ENCODE measurements around the gene CEACAM1. TPM values are rescaled to one million over a fixed set of nuclear protein-coding genes. Genes with fewer than 3 reads are reported as not detected.

Gene CEACAM1
- total RNA-seq, 1 experiment from 2014 or later, result 2.0 TPM

- Mint-ChIP-seq H3K9me3 (no peaks in the 10 kb centered on the region), H3K4me1 (peaks cover 22% of the 10 kb centered on the region), H3K27ac (no peak overlapping the region), H3K27me3 (ENCODE audit: low read depth) (peaks cover 9% of the 10 kb centered on the region), H3K4me3 (no peak overlapping the region), H3K36me3 (no peaks in the 10 kb centered on the region)
- TF ChIP-seq GABPB1 (CRISPR knock-in tag; IDR thresholded peaks at IDR 0.05), result no peak
- ChIA-PET POLR2A (no interaction called here), CTCF (no interaction called here)
- ATAC-seq, result no peak
- no peak for DNase-seq (ENCODE audit: low spot score)
Observed at GRCh38 chr19:42534391-42534790, 6.1 kb upstream of the CEACAM1 start.

- Mint-ChIP-seq H3K36me3 (no peaks in the 10 kb centered on the region), H3K27me3 (ENCODE audit: low read depth) (no peaks in the 10 kb centered on the region), H3K9me3 (no peaks in the 10 kb centered on the region), H3K27ac (no peak overlapping the region), H3K4me3 (no peak overlapping the region), H3K4me1 (peaks cover 27% of the 10 kb centered on the region)
- no peak for TF ChIP-seq ZNF532 (CRISPR knock-in tag; IDR thresholded peaks at IDR 0.05; ENCODE audit: borderline replicate concordance)
- CTCF ChIA-PET, result interaction anchor here (0.9 to 5.6 kb wide), 2 partner anchors 91 to 94 kb away, joined by 3 to 49 read pairs; partner anchors contain the start of gene CXCL17
- ATAC-seq (no peak), DNase-seq (ENCODE audit: low spot score) (no peak)
- POLR2A ChIA-PET, result no interaction called here
Observed at GRCh38 chr19:42532891-42533290, 4.6 kb upstream of the CEACAM1 start.

- ChIA-PET CTCF (interaction anchor here (1.2 to 5.6 kb wide), 4 partner anchors 8 to 93 kb away, joined by 6 to 93 read pairs (median 34); partner anchors contain the start of gene CXCL17), POLR2A (no interaction called here)
- Mint-ChIP-seq H3K27ac (no peak overlapping the region), H3K4me3 (no peak overlapping the region), H3K4me1 (peaks cover 32% of the 10 kb centered on the region), H3K36me3 (no peaks in the 10 kb centered on the region), H3K9me3 (no peaks in the 10 kb centered on the region), H3K27me3 (ENCODE audit: low read depth) (no peaks in the 10 kb centered on the region; the same call in 1 of the 2 replicates)
- DNase-seq (ENCODE audit: low spot score), result no peak
- no peak for ATAC-seq
- TF ChIP-seq FOXJ3 (CRISPR knock-in tag; IDR thresholded peaks at IDR 0.05; ENCODE audit: borderline replicate concordance) (no peak), GTF2I (CRISPR knock-in tag; conservative IDR thresholded peaks at IDR 0.05) (no peak), ZNF532 (CRISPR knock-in tag; IDR thresholded peaks at IDR 0.05; ENCODE audit: borderline replicate concordance) (no peak), IRF1 (CRISPR knock-in tag; IDR thresholded peaks at IDR 0.05) (no peak), NR2C2 (CRISPR knock-in tag; IDR thresholded peaks at IDR 0.05) (no peak), NR1H2 (CRISPR knock-in tag; IDR thresholded peaks at IDR 0.05) (no peak), E2F4 (CRISPR knock-in tag; IDR thresholded peaks at IDR 0.05; ENCODE audit: borderline replicate concordance, low read depth) (no peak), JUN (CRISPR knock-in tag; IDR thresholded peaks at IDR 0.05) (no peak), STAT6 (CRISPR knock-in tag; conservative IDR thresholded peaks at IDR 0.05; ENCODE audit: low read depth) (no peak), PRRX2 (CRISPR knock-in tag; IDR thresholded peaks at IDR 0.05) (no peak)
Observed at GRCh38 chr19:42531313-42531712, 3.0 kb upstream of the CEACAM1 start.

All from WTC11 (cell line).